Chondrocyte (in vitro differentiated cells): ENCODE measurements around the gene PIBF1. TPM values are rescaled to one million over a fixed set of nuclear protein-coding genes. Genes with fewer than 3 reads are reported as not detected.

ENCODE experiments used
- DNase-seq: peaks from one replicate; pipeline ENCODE4 v3.0.0; 2021; ENCODE audit warnings: mixed read lengths, low spot score
- H3K27ac Mint-ChIP-seq: one replicate; pipeline ENCODE4 v1.8.0; 2021; ENCODE audit warnings: mild to moderate bottlenecking, moderate library complexity, mixed read lengths; ENCODE audit not compliant: unreplicated experiment
- H3K27me3 Mint-ChIP-seq: 2 replicates; pipeline ENCODE4 v1.8.0; 2021; ENCODE audit warnings: low read depth, mixed read lengths
- H3K36me3 Mint-ChIP-seq: 2 replicates; pipeline ENCODE4 v1.8.0; 2021; ENCODE audit warnings: low read depth, mixed read lengths
- H3K4me1 Mint-ChIP-seq: 2 replicates; pipeline ENCODE4 v1.8.0; 2021; ENCODE audit warnings: low read depth, mild to moderate bottlenecking, mixed read lengths
- H3K4me3 Mint-ChIP-seq: one replicate; pipeline ENCODE4 v1.8.0; 2021; ENCODE audit warnings: mild to moderate bottlenecking, moderate library complexity, mixed read lengths; ENCODE audit not compliant: unreplicated experiment
- H3K9me3 Mint-ChIP-seq: 2 replicates; pipeline ENCODE4 v1.8.0; 2021; ENCODE audit warnings: low read depth, mixed read lengths
- total RNA-seq: library from RNA; stranded (reverse); gene quantifications from 3 replicates; pipeline ENCODE4 v1.2.1, GENCODE V29; 2021
- TF ChIP-seq, protein P1 (sequence below): fragments of 200-600 bp; sonication (generic); IDR thresholded peaks from 2 replicates; pipeline ENCODE4 v1.5.0; 2021; ENCODE audit warnings: antibody characterized with exemption, mild to moderate bottlenecking, moderate library complexity

The PIBF1 gene
- total RNA-seq, 1 donor from 2014 or later = 18.2 TPM

DNA sequence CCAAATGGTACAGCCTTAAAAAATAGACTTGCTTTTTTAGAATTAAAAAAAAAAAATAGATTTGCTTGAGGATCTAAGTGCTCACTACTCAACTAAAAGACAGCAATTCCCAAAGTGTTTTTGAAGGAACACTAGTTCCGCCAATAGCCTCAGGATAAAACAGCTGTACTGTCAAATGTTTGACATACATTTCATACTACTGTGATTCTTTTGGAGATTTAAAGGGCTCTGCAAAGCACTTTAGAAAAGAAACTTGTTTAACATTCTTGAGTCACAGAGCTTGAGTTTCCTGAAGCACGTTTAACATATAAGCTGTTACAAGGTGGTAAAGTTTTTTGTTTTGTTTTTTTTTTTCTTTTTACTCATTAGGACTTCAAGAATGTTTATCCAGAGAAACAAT is 253.7 kb downstream of the PIBF1 start:
- DNase-seq = no peak
- no peak overlapping the region for H3K27ac Mint-ChIP-seq
- TF ChIP-seq, protein P1, sequence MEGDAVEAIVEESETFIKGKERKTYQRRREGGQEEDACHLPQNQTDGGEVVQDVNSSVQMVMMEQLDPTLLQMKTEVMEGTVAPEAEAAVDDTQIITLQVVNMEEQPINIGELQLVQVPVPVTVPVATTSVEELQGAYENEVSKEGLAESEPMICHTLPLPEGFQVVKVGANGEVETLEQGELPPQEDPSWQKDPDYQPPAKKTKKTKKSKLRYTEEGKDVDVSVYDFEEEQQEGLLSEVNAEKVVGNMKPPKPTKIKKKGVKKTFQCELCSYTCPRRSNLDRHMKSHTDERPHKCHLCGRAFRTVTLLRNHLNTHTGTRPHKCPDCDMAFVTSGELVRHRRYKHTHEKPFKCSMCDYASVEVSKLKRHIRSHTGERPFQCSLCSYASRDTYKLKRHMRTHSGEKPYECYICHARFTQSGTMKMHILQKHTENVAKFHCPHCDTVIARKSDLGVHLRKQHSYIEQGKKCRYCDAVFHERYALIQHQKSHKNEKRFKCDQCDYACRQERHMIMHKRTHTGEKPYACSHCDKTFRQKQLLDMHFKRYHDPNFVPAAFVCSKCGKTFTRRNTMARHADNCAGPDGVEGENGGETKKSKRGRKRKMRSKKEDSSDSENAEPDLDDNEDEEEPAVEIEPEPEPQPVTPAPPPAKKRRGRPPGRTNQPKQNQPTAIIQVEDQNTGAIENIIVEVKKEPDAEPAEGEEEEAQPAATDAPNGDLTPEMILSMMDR = no peak
- H3K4me1 Mint-ChIP-seq = peaks cover 21% of the 10 kb centered on the region
- H3K9me3 Mint-ChIP-seq = no peaks in the 10 kb centered on the region
- no peak overlapping the region for H3K4me3 Mint-ChIP-seq
- no peaks in the 10 kb centered on the region for H3K36me3 Mint-ChIP-seq
- no peaks in the 10 kb centered on the region for H3K27me3 Mint-ChIP-seq

DNA sequence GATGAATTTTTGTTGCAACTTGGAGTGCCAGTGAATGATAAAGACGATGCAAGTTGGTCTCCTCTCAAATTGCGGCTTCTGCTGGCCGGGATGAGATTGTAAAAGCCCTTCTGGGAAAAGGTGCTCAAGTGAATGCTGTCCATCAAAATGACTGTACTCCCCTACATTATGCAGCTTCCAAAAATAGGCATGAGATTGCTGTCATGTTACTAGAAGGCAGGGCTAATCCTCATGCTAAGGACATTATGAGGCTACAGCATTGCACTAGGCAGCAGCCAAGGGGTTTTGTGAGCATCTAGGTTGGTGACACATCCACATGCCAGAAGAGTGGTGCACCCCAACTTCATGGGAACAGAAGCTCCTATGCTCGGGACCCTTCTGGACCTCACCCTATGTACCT is 254.6 kb downstream of the PIBF1 start:
- no peak for DNase-seq
- Mint-ChIP-seq H3K36me3 (no peaks in the 10 kb centered on the region), H3K9me3 (no peaks in the 10 kb centered on the region), H3K4me3 (no peak overlapping the region), H3K27ac (no peak overlapping the region), H3K27me3 (no peaks in the 10 kb centered on the region), H3K4me1 (peaks cover 21% of the 10 kb centered on the region)
- TF ChIP-seq, protein P1 = no peak

DNA sequence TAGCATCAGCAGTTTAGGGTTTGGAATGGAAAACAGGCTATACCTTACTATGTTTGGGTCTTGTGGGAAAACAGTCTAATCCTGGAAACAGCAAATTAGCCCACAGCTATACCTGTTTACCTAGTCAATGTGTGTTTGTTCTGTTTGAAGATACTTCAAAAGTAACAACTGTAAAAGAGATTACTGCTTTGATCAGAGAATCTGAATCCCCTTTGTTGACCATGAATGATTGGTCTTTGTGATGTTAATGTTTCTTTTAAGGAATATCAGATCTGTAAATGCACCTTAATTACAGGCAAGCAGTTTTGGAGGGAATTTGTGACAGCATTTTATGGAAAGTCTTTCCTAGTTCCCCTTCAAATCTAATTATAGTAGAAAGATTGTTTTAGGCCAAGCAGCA is 256.1 kb downstream of the PIBF1 start:
- Mint-ChIP-seq H3K4me3 (no peak overlapping the region), H3K27ac (no peak overlapping the region), H3K36me3 (no peaks in the 10 kb centered on the region), H3K9me3 (no peaks in the 10 kb centered on the region), H3K4me1 (peaks cover 21% of the 10 kb centered on the region), H3K27me3 (no peaks in the 10 kb centered on the region)
- TF ChIP-seq, protein P1 = no peak
- no peak for DNase-seq

- no peaks in the 10 kb centered on the region for H3K9me3 Mint-ChIP-seq
- H3K4me1 Mint-ChIP-seq = peaks cover 21% of the 10 kb centered on the region
- TF ChIP-seq, protein P1 = no peak
- H3K4me3 Mint-ChIP-seq = no peak overlapping the region
- DNase-seq = no peak
- H3K27ac Mint-ChIP-seq = no peak overlapping the region
- H3K27me3 Mint-ChIP-seq = no peaks in the 10 kb centered on the region
- H3K36me3 Mint-ChIP-seq = no peaks in the 10 kb centered on the region
Observed at GRCh38 chr13:73039201-73040108, 257.5 kb downstream of the PIBF1 start.

DNA sequence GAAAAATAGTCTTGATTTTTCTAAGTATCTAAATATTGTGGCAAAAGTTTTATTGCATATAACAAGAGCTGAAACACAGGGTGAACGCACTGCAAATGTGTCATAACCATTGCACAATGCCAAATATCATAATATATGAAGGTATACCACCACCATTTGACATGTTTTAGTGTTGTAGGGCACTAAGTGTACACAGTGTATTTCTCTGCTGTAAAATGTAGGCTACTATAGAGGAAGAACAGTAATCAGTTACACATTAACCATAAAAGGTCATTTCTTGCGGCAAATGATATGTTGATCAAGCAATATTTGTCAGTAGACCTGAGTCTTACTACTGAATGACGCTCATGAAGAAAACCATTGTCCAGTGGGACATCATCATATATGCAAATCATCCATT is 258.6 kb downstream of the PIBF1 start:
- no peaks in the 10 kb centered on the region for H3K36me3 Mint-ChIP-seq

More for the DNA sequence above, 258.6 kb downstream of the PIBF1 start:
- Mint-ChIP-seq H3K9me3 (no peaks in the 10 kb centered on the region), H3K4me3 (no peak overlapping the region), H3K4me1 (peaks cover 12% of the 10 kb centered on the region), H3K27ac (no peak overlapping the region), H3K27me3 (no peaks in the 10 kb centered on the region)
- no peak for DNase-seq
- TF ChIP-seq, protein P1 = no peak
